HG03521 (cell line): ENCODE data around the gene INPP5A.

Experiments used
- ATAC-seq: cut with Tn5 transposase; IDR thresholded peaks from one replicate; pipeline ENCODE4 v1.9.1; 2021; ENCODE audit warnings: mild to moderate bottlenecking, moderate library complexity; ENCODE audit not compliant: unreplicated experiment

The INPP5A gene

DNA sequence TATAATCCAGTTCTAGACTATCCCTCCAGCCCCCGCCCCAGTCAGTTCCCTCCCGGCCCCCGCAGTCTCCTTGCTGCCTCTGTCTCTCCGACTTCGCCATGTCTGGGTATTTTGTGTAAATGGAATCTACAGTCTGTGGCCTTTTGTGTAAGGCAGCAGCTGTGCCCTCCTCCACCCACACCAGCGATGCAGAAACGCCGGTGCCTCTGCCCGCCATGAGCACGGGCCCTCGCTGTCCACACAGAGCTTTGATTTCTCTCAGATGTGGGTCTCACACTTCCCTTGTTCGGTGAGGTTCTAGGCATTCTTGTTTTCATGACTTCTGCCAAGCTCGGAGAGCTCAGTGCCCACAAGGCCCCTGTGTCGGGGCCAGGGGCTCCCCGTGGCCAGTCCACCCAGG is 210.5 kb downstream of the INPP5A start:
- no peak for ATAC-seq

DNA sequence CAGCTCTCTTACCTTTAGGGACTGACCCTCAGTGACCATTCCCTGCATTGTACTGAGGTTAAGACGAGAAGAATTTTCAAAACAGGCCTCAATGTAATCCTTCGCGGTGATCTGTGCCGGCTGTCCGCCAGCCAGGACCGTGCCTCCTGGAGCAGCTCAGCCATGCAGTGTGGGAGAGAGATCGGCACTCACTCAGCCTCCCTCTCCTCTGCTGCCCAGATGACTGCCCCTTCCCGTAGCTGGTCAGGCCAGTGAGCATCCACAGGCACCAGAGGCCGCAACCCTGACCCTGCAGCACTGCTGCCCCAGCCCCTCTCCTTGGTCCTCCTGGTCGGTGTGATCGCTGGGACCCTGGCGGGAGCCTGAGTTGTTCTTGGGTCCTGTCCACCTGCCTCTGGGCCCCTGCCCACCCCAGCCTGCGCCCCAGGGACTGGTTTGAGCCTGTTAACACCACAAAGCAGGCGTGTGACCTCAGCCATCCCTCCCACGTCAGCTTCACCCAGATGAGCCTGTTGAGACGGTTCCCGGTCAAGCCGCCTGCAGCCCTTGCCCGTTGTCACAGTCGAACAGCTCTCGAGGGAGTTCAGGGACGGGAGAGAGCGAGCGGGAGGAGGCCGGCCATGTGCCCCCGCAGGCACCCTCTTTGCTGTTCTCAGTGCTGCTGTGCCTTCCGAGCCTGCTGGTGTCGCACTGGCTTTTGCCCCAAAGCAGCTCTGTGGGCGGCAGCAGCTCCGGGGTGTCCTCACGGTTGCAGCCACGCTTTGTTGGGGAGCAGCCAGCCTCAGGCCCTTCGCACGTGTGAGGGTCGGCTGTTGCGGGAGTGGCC is 211.2 kb downstream of the INPP5A start:
- no peak for ATAC-seq

DNA sequence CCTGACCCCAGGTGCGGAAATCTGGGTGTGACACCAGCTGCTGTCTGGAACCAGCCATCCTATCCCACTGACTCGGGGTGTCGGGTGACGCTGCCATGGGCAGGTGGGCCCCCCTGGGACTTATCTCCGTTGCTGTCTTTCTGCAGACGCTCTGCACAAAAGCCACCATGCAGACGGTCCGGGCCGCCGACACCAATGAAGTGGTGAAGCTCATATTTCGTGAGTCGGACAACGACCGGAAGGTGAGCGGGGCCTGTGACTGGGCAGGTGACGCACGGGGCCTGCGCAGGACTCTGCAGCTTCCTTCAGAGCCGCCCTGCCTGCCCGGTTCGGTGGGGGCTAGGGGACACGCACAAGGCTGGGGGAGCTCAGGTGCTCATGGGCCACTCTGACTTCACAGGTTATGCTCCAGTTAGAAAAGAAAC is 211.8 kb downstream of the INPP5A start:
- no peak for ATAC-seq

DNA sequence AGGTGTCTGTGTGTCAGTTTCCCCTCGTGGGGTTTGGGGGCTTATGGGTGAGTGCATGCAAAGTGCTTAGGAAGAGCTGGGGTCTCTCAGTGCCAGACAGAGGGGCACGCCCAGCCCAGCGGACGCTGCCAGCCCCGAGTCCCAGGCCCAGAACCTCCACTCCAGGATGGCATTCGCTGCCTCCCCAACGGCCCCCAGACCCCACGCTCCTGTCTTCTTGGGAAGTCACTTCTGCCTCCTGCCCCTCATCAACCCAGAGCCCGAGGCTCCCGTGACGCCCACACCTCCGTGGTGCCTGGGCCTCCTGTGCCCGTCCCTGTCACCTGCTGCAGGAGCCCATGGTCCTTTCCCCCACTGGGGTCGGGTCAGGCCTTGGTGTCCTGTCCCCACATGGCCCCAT is 213.3 kb downstream of the INPP5A start:
- ATAC-seq, result no peak

DNA sequence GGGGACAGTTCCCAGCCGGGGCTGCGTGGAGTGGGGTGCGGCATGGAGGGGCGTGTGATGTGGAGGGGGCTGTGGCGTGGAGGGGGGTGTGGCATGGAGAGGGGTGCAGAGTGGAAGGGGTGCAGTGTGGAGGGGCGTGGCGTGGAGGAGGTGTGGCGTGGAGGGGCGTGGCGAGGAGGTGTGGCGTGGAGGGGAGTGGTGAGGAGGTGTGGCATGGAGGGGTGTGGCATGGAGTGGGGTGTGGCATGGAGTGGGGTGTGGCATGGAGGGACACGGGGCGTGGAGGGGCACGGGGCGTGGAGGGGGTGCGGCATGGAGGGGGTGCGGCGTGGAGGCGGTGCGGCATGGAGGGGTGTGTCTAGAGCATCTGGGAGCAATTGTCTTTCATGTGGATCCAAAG is 214.8 kb downstream of the INPP5A start:
- ATAC-seq, result no peak

DNA sequence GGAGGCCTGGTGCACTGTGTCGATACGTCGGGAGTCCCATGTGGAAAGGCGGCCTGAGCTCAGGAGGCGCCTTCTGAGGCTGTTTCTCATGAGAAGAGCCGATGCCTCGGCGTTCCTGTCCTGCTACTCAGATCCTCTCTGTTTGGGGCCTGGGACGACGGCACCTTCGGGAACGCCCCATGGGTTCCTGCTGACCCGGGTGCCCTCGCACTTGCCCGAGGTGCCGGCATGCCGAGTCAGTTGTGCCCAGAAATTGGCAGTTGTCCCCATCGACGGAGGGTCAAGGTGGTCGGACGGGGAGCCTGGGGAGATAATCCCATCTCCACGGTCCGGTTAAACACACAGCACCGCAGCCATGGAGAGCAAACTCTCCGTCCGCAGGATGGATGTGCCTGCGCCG is 215.4 kb downstream of the INPP5A start:
- no peak for ATAC-seq

DNA sequence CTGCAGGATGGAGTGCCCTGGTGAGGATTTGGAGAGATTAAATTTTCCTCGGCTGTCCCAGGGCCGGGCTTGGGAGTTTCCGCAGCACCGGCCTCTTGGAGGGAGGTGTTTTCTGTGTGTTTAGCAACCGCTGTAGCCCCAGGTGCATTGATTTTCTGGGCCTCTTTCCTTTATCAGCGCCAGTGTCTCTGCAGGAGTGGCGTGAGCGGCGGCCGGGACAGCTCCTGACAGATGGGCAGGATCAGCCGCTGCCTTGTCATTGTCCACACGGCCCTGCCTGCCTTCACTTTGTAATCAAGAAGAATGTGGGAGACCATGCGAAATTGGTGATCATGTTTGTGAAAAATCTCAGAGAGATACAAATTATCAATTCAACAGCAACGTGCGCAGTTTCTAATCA is 216.0 kb downstream of the INPP5A start:
- no peak for ATAC-seq

DNA sequence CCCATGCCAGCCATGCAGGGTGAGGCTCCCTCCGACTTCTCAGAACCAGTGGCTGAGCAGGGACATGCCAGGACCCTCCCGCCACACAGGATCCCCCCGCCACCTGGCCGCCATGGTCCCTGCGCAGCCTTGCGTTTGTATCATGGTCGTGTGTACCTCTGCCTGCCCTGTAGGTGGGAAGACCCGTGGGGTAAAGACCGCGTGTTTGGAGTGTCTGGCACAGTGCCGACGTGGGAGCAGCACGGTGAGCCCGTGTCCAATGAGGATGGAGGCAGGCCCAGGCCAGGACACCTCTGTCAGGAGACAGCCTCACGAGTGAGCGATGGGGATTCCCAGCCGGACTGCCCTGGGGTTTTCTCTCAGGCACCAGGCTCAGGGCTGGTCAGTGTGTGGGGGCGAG is 216.5 kb downstream of the INPP5A start:
- no peak for ATAC-seq

DNA sequence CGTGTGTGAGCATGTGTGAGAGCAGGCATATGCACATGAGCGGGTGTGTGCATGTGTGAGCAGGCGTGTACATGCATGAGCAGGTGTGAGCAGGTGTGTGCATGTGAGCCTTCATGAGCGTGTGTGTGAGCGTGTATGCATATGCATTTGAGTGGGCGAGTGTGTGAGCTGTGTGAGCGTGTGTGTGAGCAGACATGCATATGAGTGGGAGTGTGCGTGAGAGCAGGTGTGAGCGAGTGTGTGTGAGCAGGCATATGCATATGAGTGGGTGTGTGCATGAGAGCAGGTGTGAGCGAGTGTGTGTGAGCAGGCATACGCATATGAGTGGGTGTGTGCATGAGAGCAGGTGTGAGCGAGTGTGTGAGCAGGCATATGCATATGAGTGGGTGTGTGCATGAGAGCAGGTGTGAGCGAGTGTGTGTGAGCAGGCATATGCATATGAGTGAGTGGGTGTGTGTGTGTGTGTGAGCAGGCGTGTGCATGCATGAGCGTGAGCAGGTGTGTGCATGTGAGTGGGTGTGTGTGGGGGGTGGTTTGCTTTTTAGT is 217.7 kb downstream of the INPP5A start:
- ATAC-seq, result no peak

DNA sequence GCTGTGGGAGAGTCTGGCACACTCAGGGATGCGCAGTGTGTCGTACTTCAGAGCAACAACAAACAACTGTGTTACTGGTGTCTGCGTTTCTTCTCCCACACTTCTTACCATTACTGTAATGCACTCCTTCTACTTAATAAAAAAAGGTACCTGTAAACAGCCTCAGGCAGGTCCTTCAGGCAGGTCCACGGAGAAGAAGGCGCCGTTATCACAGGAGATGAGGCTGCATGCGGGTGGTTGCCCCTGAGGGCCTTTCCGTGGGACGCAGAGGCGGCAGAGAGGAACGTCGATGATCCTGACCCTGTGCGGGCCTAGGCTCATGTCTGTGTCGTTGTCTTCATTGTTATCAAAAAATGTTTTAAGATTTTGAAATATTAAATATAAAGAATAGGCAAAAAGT is 219.0 kb downstream of the INPP5A start:
- ATAC-seq, result no peak

DNA sequence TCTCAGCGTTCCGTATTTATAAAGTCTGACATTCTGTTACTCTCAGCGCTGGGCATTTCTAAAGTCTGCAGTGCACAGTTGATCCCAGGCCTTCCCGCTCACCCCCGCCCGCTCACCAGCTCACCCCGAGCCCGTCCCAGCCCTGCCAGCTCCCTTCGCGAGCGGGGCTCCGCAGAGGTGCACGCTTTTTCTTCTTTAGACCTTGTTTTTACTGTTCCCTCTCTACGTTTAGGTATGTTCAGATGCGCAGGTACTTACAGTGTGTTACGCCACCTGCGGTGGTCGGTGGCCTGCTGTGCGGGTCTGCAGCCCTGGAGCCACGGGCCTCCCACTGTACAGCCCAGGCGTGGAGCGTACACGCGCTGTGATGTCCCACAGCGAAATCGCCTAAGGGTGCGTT is 219.6 kb downstream of the INPP5A start:
- ATAC-seq, result no peak

DNA sequence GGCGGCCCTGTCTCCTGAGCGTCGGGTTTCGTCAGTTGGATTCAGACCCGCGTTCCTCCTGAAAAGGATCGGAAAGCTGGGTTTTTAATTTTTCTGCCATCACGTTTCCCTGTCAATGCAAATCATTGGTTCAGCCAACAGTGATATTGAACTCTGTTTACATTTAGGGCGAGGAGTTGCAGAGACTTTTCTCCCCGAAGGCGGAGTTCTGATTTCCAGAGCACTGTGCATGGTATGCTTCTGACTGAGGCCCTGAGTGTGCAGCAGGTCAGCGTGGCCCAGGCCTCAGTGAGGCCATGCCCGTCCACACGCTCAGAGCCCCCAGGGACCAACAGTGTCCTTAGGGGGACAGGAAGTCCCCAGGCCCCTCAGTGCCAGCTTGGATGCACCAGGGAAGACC is 221.3 kb downstream of the INPP5A start:
- ATAC-seq, result no peak

DNA sequence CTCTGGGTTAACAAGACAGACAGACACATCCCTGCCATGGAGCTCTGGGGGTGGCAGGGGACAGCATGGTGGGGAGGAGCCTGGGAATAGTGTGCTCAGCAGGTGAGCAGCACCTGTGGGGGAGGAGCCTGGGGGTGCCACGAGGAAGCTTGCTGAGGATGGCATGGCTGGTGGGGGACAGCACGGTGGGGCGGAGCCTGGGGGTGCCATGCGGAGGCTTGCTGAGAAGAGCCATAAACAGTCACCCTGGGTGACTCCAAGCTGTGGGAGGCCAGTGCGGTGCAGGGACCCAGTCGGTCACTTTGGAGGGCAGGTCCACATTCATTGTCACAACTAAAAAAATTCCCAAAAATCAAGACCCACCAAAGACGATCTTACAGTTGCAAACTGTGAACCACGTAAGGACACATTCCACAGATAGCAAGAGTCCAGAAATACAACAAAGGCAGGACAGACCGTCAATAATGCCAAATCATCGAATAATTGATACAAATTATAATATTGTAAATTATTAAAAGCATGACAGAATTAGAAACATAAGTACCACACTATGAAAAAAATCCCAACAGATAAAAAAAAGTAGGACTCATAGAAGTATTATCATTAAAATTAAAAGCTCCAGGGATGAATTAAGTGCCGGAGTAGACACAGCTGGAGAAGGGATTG is 223.9 kb downstream of the INPP5A start:
- no peak for ATAC-seq

DNA sequence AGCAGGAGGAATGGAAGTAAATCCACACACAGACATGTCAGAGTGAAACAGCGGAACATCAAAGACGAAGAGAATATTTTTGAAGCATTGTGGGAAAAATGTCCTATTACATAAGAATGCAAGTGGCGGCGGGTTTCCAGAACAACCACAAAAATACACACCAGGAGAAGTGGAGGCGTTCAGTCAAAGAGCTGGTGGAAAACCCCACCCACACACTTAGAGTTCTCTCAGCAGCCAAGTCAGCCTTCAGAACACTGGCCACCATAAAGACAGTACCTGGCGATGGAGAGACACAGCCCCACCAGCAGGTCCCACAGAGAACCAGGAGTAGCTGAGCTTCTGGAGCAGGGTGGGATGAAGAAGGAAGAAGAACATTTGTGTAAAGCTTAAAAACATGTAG is 224.7 kb downstream of the INPP5A start:
- no peak for ATAC-seq

DNA sequence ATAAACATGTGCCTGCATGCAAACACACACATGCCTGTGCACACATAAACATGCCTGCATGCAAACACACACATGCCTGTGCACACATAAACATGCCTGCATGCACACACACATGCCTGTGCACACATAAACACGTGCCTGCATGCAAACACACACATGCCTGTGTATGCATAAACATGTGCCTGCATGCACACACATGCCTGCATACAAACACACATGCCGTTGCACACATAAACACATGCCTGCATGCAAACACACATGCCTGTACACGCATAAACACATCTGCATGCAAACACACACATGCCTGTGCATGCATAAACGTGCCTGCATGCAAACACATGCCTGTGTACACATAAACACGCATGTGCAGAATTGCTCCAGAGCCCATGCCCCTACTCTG is 226.0 kb downstream of the INPP5A start:
- ATAC-seq, result no peak

DNA sequence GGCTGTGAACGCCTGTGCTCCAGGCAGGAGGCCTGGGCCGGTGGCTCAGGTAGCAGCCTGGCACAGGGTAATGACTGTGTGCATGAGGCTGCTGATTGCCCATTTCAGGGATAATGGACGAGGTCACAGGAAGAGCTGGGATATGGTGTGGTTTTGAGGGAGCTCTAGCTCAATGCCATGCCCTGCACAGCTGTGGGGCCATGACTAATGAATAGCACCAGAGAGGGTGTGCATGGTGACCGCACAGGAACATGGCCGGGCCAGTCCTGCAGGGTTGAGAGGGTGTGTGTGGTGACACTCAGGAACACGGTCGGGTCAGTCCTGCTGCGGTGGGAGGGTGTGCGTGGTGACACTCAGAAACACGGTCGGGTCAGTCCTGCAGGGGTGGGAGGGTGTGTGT is 226.5 kb downstream of the INPP5A start:
- no peak for ATAC-seq

DNA sequence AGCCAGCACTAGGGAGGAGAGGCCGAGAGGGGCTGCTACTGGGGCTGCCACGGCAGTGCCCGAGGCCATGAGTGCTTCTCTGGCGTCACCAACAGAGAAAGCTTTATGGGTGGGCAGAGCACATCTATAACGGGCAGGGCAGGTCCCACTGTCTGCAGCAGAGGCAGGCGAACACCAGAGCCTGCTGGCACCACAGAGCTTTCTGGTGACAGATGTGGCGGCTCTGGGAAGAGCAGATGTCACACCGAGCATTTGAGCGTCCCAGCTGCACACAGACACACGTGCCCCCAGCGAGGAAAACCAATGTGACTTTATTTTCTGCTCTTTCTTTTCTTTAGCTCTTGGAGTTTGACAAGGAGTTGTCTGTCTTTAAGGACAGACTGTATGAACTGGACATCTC is 227.8 kb downstream of the INPP5A start:
- no peak for ATAC-seq

DNA sequence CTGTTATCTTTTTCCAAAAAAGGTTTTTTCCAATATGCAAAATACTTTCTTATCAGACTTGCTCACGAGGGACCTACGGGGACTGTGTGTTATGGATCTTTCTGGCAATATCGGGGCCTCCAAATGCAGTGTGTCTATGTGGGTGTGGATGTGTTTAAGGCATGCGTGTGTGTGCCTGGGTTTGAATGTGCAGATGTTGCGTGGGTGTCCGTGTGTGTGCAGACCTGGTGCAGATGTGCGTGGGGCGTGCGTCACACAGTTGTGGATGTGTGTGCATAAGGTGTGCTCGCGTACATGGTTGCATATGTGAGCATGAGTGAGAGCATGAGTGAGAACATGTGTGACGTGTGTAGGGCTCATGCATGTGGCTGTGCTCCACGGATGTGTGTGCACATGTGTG is 228.7 kb downstream of the INPP5A start:
- no peak for ATAC-seq

DNA sequence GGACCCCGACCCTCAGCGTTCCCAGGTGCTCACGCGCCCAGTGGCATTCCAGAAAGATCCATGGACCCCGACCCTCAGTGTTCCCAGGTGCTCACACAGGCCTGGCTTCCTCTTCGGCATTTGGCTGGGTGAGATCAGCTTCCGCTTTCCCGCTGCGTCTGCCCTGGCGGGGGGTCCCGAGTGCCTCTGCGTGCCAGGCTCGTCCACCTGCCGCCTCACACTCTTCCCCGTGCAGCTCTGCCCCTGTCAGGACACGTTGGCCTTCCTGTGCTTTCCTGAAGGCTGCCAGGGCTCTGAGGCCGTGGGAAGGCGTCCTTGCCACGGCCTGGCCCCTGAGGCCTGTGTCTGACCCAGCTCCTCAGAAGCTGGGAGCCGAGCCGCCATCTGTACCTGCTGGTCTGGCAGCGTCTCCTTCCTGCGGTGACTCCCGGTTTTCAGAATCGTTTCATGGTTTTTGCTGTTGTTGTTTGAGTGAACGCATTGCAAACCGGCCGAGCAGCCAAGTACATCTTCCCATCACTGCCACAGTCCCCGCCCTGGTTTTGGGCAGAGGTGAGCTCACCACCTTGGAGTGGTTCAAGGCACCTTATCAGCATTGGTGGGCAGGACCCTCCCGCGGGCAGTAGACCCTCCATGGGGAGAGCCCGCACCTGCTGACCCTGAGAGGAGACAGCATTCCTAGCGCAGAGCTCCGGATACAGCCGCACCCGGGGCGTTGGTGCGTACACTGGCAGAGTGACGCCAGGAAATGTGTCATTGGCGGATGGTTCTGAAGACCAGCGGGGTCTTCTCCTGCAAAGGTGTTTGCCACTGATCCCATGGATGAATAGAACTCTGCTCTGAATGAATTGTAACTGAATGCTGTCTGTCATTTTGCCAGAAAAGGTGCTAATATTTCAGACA is 231.0 kb downstream of the INPP5A start:
- no peak for ATAC-seq

DNA sequence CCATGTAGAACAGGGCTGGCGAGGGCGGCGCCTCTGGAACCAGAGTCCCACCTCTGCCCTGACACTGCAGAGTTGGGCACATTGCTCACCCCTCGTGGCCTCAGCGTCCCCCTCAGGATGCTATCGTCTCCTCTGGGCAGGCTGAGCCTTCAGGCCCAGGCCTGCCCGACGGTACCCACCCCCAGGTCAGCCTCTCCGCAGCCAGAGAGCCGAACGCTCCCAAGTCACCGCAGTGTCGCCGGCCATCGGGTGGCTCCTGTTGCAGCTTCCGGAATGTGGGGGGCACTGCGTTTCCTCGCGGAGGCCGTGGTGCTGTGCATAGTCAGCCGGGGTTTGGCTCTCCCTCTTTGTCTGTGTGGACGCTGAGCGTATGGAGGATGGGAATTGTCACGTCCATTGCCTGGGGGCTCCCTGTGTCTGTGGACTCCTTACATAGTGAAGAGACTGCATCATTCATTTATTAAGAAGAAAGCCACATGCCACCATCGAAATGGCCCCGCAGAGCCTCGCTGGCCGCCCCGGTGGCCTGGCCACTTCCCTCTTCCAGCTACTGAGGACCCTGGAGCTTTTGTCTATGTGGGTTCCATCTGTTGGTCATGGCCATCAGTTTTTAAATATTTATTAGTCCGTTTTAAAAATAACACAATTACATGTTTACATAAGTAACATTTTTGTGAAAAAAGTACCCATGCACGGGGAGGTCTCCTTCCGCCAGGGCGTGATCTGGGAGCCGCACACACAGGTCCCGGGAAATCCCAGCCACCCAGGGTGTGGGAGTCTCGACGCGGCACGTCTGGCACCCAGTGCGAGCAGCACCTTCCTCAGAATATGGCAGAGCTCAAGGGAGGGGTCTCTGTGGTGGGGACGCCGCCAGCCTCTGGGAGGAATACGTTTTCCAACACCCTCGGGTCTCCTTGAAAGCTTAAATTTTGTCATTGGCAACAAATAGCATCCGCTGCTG is 232.8 kb downstream of the INPP5A start:
- no peak for ATAC-seq
